GM19328 (cell line): Measurements from ENCODE around the gene HPCA.

ENCODE experiments used
- ATAC-seq: cut with Tn5 transposase; IDR thresholded peaks from one replicate; pipeline ENCODE4 v1.9.1; 2021; ENCODE audit warnings: mild to moderate bottlenecking, moderate library complexity; ENCODE audit not compliant: unreplicated experiment

Gene HPCA

DNA sequence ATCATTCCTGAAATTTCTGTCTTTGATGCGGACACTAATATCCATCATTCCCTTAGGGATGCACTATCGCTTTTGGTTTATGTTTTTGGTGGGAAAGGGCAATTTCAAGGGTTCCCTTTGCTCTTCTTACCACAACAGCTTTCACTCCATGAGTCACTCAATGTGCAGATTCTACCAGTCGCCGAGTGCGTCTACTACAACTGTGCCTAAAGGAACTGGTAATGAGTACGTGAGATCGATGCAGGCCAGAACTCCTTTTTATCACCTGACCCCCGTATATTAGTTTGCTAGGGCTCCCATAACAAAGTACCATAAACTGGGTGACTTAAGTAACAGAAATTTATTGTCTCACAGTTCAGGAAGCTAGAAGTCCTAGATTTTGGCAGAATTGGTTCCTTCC lies 42.4 kb downstream of the HPCA start:
- ATAC-seq, result no peak

DNA sequence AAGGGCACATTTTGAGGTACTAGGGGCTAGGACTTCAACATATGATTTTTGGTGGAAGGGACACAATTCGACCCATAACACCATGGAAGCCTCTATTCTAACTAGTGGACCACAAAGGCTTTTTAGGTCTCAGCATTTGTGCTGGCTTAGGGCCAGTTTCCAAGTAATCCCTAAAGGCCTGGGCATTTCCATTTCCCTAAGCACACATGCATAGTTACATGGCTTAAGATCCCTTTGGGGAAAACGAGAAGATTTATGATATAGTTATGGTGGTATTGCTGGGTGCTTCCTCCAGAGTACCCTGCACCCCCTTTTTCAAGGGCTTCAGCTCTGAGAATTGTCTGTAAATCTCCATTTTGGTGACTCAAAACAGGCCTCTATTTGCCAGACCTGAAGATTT lies 43.1 kb downstream of the HPCA start:
- ATAC-seq, result no peak

DNA sequence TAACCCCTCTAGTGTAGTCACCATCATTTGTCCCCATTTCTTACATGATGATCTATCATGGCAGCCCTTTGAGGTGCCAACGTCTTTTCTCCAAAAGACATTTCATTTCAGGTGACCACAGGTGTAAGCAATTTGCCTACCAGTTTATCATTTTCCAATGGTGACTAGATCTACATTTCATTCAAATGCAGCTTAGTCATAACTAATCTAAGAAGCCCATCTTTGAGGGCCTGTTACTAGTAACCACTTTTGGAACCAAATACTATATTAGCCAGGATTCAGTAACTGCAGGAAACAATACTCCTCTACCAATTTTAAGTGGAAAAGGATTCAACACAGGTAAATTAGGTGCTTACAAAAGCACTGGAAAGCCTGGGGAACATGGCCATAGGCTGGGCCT lies 45.5 kb downstream of the HPCA start:
- ATAC-seq, result no peak

DNA sequence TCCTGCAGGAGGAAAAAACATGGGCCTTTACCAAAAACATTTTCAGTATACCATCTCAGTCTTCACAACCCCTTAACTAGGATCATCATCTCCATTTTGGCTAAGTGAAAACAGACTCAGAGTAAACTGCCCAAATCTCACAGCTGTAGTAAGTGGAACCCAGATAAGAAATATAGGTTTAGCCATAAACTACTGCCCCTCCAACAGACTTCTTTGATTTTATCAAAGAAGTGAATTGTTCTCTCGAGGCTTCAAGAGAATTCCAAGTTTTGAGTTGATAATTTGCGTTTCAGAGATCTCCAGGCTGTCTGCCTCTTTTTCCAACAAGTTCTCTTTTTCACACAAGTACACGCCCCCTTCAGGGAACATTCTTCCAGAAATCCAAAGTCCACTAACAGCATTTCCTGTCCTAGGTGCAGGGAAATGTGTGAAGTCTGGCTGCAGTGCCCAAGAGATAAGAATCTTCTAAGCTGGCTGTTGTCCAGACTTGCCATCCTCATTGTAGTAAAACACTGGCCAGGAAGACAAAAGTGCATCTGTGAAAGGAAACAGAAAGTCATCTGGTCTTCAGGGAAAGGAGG lies 47.5 kb downstream of the HPCA start:
- no peak for ATAC-seq

DNA sequence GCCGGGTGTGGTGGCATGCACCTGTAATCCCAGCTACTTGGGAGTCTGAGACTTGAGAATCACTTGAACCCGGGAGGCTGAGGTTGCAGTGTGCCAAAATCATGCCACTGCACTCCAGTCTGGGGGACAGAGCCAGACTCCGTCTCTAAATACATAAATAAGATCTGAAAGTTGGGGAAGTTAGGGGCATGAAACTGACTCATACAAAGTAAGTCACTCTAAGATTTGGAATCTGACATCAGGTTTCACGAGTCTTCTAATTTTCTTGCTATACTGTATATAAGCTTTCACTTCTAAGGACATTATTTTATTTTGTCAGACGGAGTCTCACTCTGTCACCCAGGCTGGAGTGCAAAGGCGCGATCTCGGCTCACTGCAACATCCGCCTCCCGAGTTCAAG lies 48.2 kb downstream of the HPCA start:
- ATAC-seq, result no peak

DNA sequence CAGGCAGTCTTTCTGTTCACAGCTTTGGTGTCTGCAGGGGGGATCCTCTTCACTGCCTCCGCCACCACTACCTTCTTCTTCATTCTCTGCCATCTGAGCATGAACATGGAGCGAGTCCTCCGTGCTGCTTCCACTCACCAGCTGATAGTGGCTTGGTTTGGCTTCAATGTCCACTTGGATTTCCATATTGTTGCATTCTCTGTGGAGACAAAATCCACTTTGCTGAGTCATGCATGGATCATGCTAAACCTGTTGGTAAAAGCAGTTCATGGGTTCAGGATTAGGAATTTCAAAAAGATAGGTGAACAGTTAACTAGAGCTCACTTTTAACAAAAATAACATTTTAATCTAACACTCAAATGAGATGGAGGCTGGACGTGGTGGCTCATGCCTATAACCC lies 50.8 kb downstream of the HPCA start:
- ATAC-seq, result no peak

DNA sequence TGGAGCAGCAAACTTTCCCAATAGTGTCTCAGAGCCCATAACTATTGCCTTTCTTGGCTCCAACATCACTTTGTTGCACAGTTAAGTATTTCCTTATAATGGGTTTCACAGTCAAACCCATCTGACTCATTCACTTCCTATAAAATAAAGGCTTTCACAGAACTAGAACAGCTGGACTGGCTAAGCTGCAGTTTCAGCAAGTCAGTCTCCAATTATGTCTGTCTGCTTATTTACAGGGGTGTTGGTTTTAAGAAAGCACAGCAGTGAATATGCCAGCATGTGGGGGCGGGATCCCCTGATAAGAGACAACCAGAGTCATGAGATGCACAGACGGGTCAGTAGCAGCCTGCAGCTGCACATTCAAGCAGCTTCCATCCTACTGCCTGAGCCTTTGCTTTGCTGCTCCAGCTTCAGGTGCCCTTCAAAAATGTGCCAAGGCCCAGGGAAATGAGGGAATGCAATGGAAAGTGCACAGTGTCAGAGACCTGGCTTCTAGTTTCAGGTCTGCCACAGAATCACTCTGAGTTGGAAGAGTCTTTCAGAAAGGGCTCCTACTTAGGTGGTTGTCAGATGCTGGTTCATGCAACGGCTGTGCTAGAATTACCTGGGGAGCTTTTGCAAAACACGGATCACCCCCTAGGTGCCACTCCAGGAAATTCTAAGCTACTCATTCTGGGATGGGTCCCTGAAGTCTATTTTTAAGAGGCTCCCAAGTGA lies 53.5 kb downstream of the HPCA start:
- no peak for ATAC-seq

DNA sequence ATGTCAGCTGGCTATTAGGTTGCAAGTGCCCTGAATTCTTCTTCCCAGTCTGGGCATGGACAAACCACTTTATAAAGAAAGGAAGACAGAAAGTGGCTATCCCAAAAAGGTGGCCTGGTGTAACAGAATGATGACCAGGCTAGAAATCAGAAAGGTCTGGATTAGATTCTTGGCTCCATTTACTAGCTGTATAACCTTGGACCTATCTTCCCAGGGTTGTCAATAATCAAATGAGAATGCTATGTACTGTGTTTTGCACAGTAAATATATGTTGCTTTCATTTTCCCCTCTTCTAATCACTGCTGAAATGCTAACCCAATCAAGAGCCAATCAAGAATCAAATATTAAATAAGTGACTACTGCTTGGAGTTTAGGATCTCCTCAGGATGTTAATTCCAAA lies 57.9 kb downstream of the HPCA start:
- ATAC-seq, result no peak
